GM18951 (cell line): ENCODE measurements around the gene CGGBP1.
A peak's percentile ranks its signal among the peaks of the same experiment; 100 is the strongest.

Experiments used
- POLR2A ChIP-seq: IDR thresholded peaks from 4 replicates; pipeline ENCODE4 v1.6.1; 2011; ENCODE audit warnings: mild to moderate bottlenecking; ENCODE audit not compliant: insufficient read length, insufficient read depth; ENCODE audit errors: extremely low read depth
- in situ Hi-C: fragments of 300-500 bp; cut with MboI; formaldehyde crosslinking; loops from one replicate; pipeline ENCODE4 v1.12.0; 2022; ENCODE audit warnings: low sequenced_read_pairs, mixed read lengths, inconsistent platforms; ENCODE audit not compliant: unreplicated experiment

The CGGBP1 gene, protein sequence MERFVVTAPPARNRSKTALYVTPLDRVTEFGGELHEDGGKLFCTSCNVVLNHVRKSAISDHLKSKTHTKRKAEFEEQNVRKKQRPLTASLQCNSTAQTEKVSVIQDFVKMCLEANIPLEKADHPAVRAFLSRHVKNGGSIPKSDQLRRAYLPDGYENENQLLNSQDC

DNA sequence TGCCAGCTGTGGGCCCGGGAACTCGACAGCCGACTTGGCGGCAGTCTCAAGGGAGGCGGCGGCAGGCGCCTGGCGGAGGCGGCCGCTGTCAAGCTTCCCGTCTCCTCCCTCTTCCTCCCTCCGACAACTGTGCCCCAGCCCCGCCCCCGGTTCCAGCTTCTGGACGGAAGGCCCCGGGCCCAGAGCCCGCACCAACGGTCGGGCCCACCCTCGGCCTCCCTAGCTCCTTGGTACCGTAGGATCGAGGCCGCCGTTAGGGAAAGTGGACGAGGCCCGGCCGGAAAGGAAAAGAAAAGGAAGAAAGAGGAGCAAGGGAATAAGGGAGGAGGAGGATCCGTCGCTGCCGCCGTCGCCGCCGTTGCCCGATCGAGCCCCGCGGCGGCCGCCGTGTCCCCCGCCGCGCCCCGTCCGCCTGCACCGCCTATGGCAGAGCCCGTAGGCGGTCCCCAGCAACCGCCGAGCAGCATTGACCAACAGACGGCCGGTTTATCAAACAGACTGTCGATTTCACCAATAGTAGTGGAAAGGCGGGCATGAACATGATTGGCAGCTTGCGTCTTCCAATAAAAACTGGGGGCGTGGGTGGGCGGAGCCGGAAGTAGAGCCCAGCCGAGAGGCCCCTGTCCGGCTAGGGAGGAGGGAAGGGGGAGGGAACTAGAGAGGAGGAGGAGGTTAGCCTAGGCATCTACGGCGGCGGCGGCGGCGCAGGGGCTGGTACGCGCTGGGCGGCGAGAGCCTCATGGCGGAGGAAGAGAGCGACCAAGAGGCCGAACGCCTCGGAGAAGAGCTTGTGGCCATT lies at the start of gene CGGBP1, which contains the start of gene ZNF654:
Gene CGGBP1 (minus strand): TSS at position 425 of the 799 bp plus-strand sequence. CDS start 3,029 bp downstream, outside the sequence.
Gene ZNF654 (plus strand): TSS at position 675 of the 799 bp plus-strand sequence. CDS start 65 bp downstream, at position 740.
- peak; percentile 91 for TF ChIP-seq POLR2A
- in situ Hi-C loops = no loop called here

DNA sequence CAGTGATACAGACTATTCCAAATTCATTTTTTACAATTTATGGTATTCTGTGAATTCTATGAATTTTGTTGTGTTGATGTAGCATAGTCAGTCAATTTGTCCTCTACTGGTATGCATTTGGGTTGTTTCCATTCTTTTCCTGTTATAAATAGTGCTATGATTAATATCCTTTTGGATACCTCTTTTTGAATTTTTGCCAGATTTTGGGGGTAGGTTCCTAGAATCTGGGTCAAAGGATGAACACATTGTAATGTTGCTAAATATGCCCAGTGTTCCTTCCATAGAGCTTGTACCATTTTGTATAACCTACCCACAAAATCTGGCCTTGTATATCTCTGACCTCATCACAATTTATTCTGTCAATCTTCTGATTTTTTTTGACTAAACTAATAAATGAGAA lies 46.5 kb upstream of the CGGBP1 start:
- no peak for TF ChIP-seq POLR2A
- in situ Hi-C loops = no loop called here

DNA sequence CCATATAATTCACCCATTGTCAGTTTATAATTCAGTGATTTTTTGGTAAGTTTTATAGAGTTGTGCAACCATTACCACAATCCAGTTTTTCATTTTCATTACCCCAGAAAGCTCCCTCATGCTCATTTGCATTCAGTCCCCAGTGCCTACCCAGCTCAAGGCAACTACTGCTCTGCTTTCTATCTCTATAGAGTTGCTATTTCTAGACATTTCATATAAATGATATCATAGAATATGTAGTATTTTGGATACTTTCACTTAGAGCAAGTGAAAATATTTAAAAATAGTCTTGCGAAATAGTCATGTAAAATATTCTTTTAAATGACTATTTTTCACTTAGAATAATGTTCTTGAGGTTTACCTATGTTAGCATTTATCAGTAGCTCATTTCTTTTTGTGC lies 42.3 kb upstream of the CGGBP1 start:
- in situ Hi-C loops = no loop called here
- no peak for TF ChIP-seq POLR2A

DNA sequence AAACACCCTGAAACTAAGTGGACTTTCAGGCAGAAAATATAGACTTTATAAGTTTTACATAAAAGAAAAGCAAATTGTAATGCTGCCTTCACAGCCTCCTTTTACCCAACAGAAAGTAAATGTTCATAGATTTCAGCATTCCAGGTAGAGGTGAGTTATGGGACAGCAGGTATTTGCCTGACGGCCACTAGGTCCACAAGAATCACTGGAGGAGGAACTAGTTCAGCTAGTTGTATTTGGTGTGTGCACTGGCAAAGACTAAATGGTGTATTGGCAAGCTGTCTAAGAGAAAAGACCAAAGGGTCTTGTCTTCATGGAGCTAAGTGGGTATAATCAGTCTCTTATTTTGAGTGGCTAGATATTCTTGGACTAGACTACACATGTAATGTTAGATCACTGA lies 34.5 kb upstream of the CGGBP1 start:
- in situ Hi-C loops = no loop called here
- no peak for TF ChIP-seq POLR2A

DNA sequence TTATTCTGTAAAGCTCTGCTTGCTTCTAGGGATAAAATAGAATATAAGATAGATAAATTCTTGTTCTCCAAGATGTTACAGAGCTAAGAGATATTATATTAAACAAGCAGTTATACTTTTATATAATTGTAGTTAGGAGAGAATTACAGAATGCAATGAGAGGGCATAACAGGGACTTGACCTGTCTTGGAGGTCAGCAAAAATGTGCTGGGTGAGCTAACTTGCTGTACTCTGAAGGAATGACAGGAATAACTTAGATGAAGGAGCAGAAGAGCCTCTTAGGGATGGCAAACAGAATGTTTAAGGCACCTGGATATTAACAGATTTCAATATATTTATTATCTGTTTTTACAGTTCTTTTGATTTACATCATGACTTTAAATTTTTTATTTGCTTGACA lies 33.5 kb upstream of the CGGBP1 start:
- no peak for TF ChIP-seq POLR2A
- in situ Hi-C loops = no loop called here

DNA sequence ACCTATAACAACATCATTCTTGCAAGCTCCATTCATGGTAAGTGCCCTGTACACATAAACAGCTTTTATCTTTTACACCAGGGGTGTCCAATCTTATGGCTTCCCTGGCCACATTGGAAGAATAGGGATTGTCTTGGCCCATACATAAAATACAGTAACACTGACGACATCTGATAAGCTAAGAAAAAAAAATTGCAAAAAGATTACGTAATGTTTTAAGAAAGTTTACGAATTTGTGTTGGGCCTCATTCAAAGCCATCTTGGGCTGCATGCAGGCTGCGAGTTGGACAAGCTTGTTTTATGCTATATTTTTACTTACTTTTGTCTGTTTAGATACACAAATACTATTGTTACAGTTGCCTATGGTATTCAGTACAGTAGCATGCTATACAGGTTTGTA lies 31.9 kb upstream of the CGGBP1 start:
- in situ Hi-C loops = no loop called here
- TF ChIP-seq POLR2A = no peak

DNA sequence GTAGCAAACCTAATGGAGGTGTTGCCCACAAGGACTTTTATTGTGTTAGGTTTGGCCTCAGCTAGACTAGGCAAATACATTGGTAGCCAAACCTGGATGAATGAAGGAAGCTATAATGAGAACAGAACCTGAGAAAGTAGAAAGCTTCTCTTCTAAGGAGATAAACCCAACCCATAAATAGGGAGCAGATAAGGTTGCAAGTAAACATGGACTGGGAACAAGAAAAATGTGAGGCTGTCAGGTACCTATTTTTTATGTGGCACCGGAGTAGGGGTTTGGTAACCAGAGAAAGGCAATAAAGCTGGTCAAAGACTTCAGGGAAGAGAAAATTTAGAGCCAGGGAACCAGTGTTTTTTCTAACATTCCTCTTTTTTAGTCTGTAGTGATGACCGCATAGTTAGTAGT lies 25.3 kb upstream of the CGGBP1 start:
- no peak for TF ChIP-seq POLR2A
- in situ Hi-C loops = no loop called here

DNA sequence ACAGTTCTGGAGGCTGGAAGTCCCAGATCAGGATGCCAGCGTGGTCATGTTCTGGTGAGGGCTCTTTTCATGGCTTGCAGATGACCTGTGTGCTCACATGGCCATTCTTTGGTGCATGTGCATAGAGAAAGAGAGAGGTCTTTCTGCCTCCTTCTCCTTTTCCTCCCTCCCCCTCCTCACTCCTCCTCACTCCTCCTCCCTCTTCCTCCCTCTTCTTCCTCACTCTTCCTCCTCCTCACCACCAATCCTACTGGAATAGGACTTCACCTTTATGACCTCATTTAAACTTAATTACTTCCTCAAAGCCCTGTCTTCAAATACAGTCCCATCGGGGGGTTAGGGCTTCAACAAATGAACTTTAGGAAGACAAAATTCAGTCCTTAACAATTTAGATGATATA lies 24.0 kb upstream of the CGGBP1 start:
- in situ Hi-C loops = no loop called here
- TF ChIP-seq POLR2A = no peak

DNA sequence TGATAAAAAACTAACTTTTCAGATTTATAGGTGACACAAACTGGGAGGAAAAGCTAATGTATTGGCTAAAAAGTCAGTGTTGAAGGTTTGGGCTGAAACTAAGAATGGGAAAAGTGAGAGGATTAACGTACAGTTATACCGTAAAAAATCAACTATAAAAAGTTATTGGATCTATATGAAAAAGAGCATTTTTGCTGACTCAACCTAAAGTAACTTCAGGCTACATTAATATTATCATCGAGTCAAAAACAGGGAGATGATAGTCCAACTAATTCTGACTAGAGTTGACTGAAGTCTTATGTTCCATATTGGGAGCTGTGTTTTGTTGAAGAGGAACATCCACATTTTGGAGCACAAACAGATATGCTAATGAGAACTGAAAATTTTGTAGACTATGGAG lies 20.1 kb upstream of the CGGBP1 start:
- TF ChIP-seq POLR2A = no peak
- in situ Hi-C loops = no loop called here

DNA sequence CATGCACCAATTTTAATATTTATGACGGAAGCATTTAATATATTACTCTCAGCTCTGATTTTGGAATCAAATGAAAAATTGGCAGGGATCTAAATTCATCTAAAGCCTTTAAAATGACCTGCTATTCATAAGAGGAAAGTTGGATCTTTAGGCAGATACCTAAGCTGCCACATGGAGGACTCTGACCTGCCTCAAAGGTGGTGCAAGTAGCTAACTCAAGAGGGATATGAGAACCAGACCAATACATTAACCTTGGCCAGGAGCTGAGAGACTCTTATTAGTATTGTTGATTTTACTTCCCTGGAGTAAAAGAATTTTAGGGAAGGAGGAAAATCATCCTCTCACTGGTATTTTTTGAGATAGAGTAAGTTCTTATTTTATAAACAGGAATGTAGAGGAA lies 17.9 kb upstream of the CGGBP1 start:
- in situ Hi-C loops = no loop called here
- no peak for TF ChIP-seq POLR2A

DNA sequence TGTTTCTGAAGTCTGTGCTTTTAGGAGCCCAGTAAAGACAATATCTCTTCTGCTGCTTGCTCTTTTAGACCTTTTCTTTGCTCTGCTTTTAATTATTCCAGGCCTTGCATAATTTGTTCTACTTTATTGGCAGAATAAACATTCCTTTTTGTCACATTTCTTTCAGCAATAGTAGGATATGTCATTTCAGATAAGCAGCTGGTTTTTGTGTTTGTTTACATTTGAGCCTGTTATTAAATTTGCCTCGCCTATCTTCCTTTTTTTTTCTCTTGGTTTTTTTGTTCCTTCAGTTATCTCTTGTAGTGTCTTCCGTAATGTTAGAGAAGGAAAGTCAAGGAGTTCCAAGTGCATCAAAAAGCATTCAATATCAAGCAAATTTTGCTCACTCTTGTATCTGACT lies 16.7 kb upstream of the CGGBP1 start:
- no peak for TF ChIP-seq POLR2A
- in situ Hi-C loops = no loop called here

DNA sequence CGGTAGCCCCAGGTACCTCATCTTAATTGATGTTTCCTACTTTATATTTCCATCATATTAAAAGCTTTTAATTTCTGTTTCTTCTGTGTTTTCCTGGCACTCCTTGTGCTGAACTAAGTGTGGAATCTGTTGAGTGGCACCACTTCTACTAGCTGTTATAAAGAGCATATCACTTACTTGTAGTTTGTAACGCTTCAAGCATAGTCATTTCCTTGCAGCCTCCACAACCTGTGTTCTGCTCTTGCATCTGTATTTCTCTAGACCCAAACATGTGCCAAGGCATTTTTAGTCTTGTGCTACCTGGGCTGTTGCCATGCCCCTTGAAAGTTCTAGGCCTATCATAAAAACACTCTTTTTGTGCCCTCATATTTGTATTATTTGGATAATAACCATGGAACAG lies 16.3 kb upstream of the CGGBP1 start:
- in situ Hi-C loops = no loop called here

DNA sequence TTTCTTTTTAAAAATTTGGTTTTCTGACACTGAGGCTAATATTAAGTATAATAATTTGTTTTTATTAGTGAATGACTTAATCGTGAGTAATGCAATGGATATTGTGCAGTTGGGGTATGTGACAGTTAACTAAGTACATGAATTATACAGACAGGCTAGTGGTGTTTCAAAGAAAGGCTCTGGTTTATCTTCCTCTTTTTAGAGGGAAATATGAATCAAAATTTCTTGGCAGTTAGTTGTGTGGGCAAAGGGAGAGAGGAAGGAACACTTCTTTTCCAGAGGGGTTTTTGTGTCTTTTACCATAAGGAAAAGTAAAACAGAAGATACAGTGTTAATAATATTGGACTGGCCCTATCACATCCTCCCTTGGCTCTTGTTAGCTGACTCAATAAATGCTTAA lies 2.9 kb upstream of the CGGBP1 start:
- in situ Hi-C loops = no loop called here
- no peak for TF ChIP-seq POLR2A

More for the DNA sequence above, 16.3 kb upstream of the CGGBP1 start:
- no peak for TF ChIP-seq POLR2A
